HUDEP-2 (cell line): ENCODE results near the gene LRSAM1.

ENCODE experiments used
- DNase-seq, 76 experiments: peaks; one replicate each; lab custom pipeline; 2025; ENCODE audit not compliant: unreplicated experiment in 76 of 76; lab: John Stamatoyannopoulos, UW

LRSAM1 gene

DNA sequence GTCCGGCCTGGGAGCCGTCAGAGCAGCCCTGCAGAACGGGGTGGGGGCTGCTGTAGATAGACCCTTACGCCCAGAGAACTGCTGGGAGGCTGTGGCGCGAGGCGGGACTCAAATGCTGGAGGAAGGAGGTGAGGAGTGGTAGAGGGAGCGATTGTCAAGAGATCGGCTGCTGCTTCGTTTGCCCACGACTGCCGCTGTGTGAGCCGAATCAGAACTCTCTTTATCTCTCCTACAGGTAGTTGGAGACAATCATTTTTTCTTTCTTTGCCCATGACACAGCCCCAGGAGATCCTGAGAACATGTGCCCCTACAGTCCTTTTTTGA lies 26.7 kb upstream of the LRSAM1 start:
- peak in 3 of 76 experiments; percentile 30 to 50 (median 39) for DNase-seq

DNA sequence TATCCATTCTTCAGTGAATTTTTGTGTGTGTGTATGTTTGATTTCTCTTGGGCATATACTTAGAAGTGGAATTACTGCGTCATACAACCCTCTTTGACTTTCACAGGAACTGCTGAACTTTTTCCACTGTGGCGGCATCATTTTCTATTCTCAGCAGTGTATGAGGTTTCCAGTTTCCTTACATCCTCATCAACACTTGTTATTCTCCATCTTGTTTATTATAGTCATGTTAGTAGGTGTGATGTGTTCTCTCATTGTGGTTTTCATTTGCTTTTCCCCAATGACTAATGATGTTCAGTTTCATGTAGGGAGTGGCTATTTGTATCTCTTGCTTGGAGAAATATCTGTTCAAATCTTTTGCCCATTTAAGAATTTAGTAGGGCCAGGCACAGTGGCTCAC lies 24.6 kb upstream of the LRSAM1 start:
- no peak for DNase-seq

DNA sequence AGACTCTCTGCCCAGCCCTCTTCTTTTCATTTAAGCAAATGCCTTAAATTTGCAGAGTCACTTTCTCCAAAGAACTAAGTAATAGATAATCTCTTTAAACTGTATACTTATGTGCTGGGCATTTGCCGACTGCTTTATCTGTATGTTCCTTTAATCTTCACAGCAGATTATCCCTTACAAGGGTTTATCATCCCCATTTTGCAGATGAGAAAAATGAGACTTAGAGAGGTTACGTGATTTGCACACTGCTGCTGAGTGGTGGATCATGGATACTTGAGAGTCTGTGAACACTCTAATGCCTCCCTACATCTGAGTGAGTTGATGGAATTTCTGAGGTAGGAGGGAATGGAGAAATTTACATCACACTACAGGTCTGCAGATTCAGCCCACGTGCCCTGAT lies 23.0 kb upstream of the LRSAM1 start:
- DNase-seq, result no peak

DNA sequence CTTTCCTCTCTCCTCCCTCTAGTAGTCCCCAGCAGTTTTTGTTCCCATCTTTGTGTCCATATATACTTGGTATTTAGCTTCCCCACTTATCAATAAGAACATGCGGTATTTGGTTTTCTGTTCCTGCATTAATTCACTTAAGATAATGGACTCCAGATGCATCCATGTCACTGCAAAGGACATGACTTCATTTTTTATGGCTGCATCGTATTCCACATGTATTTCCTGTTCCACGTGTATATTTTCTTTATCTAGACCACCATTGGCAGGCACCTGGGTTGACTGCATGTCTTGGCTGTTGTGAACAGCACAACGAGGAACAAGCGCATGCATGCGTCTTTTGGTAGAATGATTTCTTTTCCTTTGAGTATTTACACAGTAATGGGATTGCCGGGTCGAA lies 20.9 kb upstream of the LRSAM1 start:
- no peak for DNase-seq

DNA sequence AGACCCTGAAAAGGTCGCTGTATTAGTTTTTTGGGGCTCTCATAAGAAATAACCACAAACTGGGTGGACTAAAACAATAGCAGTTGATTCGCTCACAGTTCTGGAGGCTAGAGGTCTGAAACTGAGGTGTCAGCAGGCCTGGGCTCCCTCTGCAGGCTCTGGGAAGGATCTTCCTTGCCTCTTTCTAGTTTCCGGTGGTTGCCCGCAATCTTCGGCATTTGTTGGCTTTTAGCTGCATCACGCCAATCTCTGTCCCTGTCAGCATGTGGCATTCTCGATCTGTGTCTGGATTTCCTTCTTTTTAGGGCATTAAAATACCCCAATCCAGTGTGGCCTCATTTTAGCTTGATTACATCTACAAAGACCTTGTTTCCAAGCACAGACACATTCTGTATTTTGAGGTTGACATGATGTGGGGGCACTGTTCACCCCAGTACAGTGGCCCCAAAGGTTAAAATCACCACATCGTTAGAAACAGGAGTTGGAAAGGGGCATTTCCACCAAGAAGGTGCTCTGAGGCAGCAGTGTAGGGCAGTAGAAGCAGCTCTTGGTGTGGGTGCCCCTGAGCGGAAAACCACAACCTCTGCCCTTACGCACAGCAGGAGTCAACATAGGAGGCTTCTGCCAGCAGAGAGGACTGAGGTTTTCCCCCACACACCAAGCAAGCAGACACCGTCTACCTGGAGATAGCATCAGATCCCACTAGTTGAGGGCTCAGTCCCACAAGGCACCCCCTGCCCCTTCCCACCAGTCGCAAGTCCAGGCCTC lies 13.6 kb upstream of the LRSAM1 start:
- DNase-seq, result no peak

DNA sequence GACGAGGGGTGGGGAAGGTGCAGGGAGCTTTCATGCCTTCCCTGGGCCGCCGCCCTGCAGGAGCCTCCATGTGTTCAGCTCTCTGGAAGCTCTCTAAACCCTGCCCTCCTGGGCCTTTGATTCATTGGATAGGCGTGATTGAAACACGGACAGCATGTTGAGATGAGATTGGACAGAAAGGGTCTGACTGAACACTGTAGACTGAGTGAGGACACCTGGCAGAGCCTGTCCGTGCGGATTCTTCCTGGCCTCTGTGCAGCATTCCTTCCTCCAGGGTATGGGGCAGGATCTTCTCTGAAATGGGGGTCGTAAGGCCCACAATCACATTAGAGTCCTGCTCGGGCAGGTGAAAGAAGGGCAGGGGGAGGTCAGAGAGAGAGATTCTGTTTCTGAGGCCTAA lies 12.9 kb upstream of the LRSAM1 start:
- DNase-seq, result no peak

DNA sequence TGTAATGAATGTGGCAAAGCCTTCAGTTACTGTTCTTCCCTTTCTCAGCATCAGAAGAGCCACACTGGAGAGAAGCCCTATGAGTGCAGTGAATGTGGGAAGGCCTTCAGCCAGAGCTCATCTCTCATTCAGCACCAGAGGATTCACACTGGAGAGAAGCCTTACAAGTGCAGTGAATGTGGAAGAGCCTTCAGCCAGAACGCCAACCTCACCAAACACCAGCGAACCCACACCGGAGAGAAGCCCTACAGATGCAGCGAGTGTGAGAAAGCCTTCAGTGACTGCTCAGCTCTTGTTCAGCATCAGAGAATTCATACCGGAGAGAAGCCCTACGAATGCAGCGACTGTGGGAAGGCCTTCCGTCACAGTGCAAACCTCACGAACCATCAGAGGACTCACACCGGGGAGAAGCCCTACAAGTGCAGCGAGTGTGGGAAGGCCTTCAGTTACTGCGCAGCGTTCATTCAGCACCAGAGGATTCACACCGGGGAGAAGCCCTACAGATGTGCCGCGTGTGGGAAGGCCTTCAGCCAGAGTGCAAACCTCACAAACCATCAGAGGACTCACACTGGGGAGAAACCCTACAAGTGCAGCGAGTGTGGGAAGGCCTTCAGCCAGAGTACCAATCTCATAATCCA lies 6.9 kb upstream of the LRSAM1 start:
- DNase-seq, result peak in 1 of 76 experiments; percentile 16

DNA sequence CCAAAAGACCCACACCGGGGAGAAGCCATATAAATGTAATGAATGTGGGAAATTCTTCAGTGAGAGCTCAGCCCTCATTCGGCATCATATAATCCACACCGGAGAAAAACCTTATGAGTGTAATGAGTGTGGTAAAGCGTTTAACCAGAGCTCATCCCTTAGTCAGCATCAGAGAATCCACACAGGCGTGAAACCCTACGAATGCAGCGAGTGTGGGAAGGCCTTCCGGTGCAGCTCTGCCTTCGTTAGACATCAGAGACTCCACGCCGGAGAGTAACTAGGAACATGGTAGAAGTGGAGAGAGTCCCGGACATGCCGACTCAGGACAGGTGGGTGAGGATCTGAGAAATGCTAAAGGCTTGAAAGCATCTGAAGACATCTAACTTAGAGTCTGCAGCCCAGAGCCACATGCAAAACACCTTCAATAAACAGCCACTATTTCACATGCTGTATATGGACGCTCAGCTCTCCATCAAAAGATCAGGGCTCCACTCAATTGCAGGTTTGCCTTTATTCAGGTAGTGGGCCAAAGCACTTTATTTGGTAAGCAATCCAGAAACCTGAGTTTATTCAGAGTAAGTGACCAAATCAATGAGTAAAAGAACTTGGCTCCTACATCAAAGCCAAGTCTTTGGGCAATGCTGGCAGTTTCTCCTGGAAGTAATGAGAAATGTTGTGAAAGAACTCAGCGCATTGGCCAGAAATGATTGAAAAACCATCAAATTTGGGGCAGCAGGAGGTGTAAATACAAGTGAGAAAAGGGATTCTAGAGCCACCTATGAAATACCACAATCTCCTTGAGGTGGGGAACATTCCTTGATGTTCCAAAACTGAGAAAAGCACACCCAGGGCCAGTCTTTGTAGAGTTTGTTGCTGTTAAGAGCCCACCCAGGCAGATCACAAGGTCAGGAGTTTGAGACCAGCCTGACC lies 6.1 kb upstream of the LRSAM1 start:
- DNase-seq, result peak in 3 of 76 experiments; percentile 26 to 41 (median 31)

DNA sequence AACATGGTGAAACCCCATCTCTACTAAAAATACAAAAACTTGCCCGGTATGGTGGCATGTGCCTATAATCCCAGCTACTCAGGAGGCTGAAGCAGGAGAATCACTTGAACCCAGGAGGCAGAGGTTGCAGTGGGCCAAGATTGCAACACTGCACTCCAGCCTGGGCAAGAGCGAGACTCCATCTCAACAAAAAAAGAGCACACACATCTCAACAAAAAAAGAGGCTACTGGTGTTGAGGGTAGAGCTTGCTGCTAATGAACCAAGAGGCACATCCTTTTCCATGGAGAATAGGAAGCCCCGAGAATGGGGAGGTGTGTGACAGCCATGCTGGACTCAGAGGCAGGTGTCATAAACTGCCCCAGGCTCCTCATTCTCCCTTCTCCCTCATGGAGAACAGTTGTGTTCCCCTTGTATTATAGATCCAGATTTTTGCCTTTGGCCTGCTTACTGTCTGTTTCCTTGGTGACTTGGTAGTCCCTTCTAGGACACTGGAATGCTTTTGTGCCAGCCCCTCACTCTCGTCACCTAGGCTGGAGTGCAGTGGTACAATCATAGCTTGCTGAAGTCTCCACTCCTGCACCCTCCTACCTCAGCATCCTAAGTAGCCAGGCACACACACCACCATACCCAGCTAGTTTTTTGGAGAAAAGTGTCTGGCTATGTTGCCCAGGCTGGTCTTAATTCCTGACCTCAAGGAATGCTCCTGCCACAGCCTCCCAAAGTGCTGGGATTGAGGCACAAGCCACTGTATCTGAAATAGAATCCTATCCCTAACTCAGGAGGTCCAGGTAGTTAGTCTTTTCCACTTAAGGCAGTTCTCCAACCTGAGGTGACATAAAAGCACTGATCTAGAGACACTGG lies 5.2 kb upstream of the LRSAM1 start:
- peak in 19 of 76 experiments; percentile 13 to 70 (median 32) for DNase-seq

DNA sequence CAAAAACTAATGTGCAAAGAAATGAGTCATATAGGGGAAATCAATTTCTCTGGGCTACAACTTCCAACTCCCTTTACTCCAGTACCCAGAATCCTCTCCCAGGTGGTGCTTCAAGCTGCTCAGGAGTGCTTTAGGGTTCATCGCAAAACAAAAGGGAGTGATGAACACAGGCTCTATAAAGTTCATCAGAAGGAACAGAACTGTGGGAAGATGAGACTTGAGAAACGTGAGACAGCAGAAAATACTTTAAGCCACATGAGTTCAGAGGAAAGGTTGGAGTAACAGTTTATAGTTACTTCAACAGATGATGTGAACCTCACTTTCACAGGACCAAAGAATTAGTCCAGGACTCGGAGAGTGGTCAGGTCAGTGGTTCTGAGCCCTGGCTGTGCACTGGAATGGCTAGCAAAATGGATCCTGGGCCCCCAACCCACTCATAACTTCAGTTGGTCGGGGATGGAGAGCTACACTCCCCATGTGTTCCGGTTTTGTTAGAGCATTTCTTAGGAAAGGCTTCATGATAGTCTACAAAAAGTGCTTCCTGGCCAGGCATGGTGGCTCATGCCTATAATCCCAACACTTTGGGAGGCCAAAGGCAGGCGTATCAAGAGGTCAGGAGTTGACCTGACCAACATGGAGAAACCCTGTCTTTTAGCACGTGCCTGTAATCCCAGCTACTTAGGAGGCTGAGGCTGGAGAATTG lies 4.4 kb upstream of the LRSAM1 start:
- peak in 3 of 76 experiments; percentile 17 to 27 (median 27) for DNase-seq

DNA sequence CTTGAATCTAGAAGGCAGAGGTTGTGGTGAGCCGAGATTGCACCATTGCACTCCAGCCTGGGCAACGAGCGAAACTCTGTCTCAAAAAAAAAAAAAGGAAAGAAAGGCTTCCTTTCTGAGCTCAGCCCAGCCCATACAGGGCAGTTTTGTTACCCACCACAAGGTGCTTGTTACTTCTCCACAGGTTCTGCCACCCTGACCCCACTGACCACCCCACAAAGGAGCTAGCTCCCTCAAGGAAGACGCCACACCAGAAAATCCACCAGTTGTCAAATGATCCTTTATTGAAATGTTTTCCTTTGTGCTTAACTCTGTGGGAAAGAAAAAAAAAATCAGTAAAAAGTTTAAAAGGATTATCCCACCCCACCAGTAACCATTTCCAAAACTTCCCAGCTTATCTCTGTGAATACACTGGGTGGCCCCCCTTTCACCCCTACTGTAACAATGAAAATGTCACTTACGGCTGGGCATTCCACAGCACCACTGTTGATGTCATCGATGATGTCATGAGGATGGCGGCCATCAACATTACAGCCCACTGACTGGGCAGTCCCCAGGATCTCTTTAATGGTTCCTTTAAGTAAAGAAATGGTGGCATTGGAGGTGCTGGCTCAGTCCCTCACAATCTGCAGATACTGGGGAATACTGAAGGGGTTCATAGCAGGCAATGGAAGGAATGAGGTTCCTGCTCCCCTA lies 3.7 kb upstream of the LRSAM1 start:
- DNase-seq, result no peak

DNA sequence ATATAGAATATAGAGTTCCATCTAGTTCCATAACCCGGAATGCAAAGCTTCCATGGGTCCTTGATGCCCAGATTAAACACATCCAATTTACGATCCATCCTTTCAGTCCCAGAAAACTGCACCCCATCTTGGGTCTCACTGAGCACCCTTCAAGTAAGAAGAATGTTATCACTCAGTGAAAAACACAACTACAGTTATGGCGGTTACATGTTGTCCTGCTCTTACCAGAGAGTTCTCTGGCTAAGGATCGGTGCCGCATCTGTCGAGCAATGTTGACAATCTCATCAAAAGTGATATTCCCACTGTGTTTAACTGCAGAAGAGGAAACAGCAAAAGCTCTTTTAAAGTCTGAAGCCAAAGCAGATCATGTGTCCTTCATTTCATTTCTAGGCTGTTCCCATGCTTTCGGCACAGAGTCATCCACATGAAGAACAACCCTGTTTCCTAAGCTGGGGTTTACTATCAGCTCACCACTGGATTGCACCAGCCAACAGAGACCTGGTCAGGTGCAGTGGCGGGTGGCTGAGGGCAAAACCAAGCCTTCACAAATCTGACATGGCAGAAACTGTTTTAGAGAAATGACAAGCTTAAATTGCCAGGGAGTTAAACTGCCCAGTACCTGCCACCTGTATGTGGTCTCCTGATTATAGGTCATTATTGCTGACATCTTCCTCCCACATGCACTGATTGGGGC lies 3.1 kb upstream of the LRSAM1 start:
- no peak for DNase-seq

DNA sequence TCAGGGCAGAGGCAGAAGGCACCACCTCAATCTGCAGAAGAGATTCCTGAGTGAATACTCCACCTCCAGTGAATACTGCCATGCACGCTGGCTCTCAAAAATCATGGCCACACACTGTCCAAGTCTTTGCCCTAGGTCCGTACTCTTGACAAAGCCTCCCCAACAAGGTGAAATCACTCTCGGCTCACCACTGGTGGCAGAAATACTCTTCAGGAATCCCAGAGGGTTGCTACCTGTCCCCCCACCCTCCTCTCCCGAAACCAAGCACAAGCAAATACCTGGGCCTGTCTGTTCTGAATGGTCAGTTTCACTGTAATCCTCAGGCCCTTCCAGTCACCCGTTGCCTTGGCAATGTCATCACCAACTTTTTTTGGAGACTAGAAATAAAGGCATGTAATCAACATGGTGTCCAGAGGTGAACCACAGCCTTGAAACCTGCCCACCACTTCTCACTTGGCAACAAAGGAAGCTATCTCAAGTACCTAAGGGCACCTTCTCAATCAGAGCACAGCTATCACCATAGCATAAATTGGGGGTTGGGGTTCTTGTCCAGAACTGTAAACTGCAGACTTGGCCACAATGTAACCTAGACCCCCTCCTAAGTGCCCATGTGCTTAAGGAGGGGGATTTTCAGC lies 1.9 kb upstream of the LRSAM1 start:
- peak in 1 of 76 experiments; percentile 33 for DNase-seq

DNA sequence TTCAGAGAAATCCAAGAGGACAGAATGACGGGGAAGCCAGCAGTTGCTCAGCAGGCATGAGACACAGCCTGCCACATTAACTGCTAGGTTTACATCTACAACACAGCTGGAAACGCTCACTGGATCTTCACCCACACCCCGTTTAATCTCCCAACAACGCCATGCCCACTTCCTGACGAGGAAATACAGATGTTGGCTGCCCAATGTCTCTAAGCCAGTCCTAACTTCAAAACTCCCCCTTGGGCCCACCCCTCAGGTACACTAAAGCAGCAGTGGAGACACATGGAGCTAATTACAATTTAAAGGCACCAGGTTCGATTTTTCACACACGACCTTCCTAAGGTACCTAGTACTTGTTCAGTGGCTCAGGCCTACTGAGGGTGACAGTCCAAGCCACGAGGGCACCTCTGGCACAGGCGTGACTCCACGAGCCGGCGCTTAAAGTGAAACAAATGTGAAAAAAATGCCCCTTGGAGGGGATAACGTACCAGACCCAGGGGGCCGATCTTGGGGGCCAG lies 1.0 kb upstream of the LRSAM1 start:
- DNase-seq, result peak in 5 of 76 experiments; percentile 10 to 53 (median 43)

DNA sequence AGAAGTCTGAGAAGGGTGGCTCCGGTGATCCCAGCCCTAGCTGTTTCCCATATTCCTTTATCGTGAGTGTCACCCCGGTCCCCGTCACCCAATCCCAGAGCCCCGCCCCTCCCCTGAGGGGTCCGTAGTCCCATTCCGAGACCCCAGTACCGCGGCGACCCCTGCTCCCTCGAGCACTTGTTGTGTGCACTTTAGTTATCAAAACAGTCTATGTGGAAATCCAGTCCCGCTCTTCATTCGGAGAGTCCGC lies 223 bp downstream of the LRSAM1 start:
- no peak for DNase-seq

DNA sequence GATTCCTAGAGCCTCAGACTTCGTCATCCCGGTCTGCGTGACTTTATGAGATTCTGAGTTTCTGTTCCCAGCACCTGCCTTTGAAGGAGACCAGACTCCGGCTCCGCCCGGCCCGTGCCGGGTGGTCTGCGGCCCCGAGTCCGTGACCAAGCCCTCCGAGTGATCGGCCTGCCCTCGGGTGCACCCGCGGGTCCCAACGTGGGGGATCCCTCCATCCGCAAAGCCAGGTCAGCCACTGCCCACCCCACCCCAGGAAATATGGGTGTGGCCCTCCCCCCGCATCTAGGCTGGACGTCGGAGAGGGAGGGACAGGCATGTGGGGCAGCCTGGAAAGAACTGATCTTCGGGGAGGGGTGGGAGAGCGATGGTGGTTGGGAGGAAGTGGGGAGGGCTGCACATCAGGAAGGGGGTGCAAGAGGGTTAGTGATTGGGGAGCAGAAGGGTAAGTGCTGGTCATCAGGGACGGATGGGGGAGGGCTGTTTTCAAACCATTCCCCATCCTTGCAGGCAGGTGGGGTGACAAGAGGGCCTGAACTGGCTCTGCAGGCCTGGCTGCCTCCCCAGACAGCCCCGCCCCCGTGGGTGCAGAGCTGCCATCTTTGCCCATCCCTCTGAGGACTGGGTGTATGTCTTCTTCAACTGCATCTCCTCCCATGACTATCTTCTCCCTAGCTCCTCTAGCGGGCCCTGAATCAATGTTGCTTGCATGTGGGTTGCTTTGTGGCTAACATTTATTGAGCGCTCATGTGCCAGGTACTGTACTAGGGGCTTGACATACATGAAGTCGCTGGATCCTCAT lies 747 bp downstream of the LRSAM1 start:
- DNase-seq, result peak in 70 of 76 experiments; percentile 23 to 84 (median 64)

DNA sequence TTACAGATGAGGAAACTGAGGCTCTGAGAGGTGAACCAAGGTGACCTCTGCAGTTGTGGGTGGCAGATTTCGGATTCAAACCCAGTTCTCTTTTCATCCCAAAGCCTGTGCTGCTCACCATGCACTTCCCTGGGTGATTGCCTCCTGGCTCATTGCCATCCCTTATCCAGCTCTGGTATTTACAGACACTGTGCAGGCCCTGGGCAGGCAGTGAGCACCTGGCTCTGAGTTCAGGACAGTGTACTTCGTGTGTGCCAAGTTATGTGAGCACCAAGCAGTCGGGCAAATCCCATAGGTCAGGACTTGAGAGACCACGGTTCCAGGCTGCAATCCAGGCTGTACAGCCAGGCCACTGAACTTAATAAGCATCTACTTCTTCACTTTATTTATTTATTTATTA lies 1.4 kb downstream of the LRSAM1 start:
- peak in 33 of 76 experiments; percentile 5 to 57 (median 29) for DNase-seq
